OCI-LY3 (cell line): ENCODE data around the gene KLF7.

ENCODE experiments used
- EZH2phosphoT487 ChIP-seq: fragments of 200-600 bp; shearing (Covaris generic); IDR thresholded peaks from 2 replicates; pipeline ENCODE4 v1.6.1; 2018; ENCODE audit warnings: antibody characterized with exemption, mixed run types, low read depth
- TF ChIP-seq, protein P1 (sequence below): fragments of 200-600, 300-600 bp; sonication (generic); IDR thresholded peaks from 2 replicates; pipeline ENCODE4 v1.5.1; 2014; ENCODE audit warnings: antibody characterized with exemption, low read length, low read depth

DNA sequence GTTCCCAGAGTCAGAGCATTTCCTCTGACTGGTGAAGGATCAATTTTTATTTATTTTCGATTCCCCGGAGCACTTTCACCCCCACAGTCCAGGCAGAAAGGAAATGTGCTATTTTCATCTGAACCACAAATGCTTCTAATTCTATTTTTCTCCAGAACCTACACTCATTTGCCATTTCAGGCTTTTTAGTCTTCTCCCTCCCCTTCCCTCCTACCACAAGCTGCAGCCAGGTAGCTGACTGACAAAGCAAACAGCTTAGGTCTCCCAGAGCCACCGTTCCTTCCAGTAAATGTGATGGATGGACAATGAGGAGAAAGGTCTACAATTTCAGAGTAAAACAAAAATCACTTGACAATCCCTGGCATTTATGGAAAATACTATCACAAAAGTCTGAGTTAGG is 76.9 kb downstream of the KLF7 start:
- TF ChIP-seq, protein P1, sequence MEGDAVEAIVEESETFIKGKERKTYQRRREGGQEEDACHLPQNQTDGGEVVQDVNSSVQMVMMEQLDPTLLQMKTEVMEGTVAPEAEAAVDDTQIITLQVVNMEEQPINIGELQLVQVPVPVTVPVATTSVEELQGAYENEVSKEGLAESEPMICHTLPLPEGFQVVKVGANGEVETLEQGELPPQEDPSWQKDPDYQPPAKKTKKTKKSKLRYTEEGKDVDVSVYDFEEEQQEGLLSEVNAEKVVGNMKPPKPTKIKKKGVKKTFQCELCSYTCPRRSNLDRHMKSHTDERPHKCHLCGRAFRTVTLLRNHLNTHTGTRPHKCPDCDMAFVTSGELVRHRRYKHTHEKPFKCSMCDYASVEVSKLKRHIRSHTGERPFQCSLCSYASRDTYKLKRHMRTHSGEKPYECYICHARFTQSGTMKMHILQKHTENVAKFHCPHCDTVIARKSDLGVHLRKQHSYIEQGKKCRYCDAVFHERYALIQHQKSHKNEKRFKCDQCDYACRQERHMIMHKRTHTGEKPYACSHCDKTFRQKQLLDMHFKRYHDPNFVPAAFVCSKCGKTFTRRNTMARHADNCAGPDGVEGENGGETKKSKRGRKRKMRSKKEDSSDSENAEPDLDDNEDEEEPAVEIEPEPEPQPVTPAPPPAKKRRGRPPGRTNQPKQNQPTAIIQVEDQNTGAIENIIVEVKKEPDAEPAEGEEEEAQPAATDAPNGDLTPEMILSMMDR = no peak
- no peak for TF ChIP-seq EZH2phosphoT487
